GM19238 (cell line): ENCODE measurements around the gene PALM3.

Experiments
- DNase-seq: peaks from one replicate; pipeline ENCODE4 v3.0.0; 2011; ENCODE audit warnings: low spot score; ENCODE audit not compliant: insufficient read length

Gene PALM3

GRCh38 chr19:14089662-14090508 is 28.0 kb upstream of the PALM3 start:
- peak; percentile 69 for DNase-seq

- no peak for DNase-seq
These were observed 27.5 kb upstream of the PALM3 start for GRCh38 chr19:14089412-14089661.

- no peak for DNase-seq
These were observed 26.9 kb upstream of the PALM3 start for GRCh38 chr19:14088634-14089411.

GRCh38 chr19:14086098-14086497 is 24.2 kb upstream of the PALM3 start:
- no peak for DNase-seq

GRCh38 chr19:14085309-14085995 is 23.6 kb upstream of the PALM3 start, which contains the start of gene C19orf67:
C19orf67 (minus strand) TSS chr19:14085783; CDS start chr19:14085627, 156 bp downstream.
- no peak for DNase-seq

GRCh38 chr19:14082675-14082960 is 20.7 kb upstream of the PALM3 start:
- DNase-seq, result no peak

- DNase-seq, result no peak
These were observed 20.2 kb upstream of the PALM3 start for GRCh38 chr19:14081797-14082674.

- DNase-seq, result peak; percentile 99
These were observed 19.3 kb upstream of the PALM3 start for GRCh38 chr19:14080887-14081796.

- DNase-seq, result no peak
These were observed 16.5 kb upstream of the PALM3 start for GRCh38 chr19:14078411-14078810.

GRCh38 chr19:14073925-14074838 is 12.3 kb upstream of the PALM3 start:
- DNase-seq, result no peak

- peak; percentile 74 for DNase-seq
These were observed 11.5 kb upstream of the PALM3 start for GRCh38 chr19:14073261-14073924.

- DNase-seq, result no peak
These were observed 10.8 kb upstream of the PALM3 start, which contains the start of gene MISP3 for GRCh38 chr19:14072535-14073260. MISP3 (plus strand) TSS chr19:14072786; CDS start chr19:14073310, 524 bp downstream.

GRCh38 chr19:14070268-14071050 is 8.6 kb upstream of the PALM3 start:
- DNase-seq, result no peak

- DNase-seq, result no peak
These were observed 4.3 kb upstream of the PALM3 start for GRCh38 chr19:14066134-14066533.

- no peak for DNase-seq
These were observed 1.2 kb upstream of the PALM3 start for GRCh38 chr19:14063105-14063504.

- DNase-seq, result no peak
These were observed 631 bp upstream of the PALM3 start for GRCh38 chr19:14062558-14062855.

GRCh38 chr19:14061081-14061749 is 661 bp downstream of the PALM3 start:
- DNase-seq, result no peak
